Measurements from ENCODE around the gene SIGLEC14.

DNA sequence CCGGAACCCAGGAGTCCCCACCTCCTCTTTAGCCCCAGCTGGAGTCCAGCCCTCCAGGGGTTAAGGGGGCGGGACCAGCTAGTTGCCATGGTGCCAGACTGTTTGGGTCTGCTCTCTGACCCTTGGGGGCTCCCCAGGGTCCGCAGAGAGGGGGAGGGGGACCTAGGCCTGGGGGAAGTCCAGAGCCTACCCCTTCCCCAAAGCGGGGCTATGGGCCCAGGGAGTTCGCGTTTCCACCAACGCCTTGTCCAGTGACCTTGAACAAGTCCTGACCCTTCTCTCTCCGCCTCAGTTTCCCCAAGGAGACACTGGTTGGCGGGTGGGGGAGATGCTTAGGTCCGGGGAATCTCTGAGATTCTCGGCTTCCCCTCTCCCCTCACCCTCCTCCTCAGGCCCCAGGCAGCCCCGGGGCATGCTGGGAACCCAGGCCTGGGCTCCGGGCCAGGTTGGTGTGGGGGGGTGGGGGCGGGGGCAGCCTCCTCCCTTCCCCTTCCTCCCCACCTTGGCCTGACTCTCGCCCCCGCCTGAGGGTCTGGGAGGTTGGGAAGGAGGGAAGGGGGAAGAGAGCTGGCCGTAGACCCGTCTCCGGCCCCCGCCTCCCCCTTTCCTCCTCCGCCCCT, 43.9 kb upstream of the SIGLEC14 start:
- no peak for TF ChIP-seq POLR2A (IDR thresholded peaks at IDR 0.05)
- TF ChIP-seq, protein P1, sequence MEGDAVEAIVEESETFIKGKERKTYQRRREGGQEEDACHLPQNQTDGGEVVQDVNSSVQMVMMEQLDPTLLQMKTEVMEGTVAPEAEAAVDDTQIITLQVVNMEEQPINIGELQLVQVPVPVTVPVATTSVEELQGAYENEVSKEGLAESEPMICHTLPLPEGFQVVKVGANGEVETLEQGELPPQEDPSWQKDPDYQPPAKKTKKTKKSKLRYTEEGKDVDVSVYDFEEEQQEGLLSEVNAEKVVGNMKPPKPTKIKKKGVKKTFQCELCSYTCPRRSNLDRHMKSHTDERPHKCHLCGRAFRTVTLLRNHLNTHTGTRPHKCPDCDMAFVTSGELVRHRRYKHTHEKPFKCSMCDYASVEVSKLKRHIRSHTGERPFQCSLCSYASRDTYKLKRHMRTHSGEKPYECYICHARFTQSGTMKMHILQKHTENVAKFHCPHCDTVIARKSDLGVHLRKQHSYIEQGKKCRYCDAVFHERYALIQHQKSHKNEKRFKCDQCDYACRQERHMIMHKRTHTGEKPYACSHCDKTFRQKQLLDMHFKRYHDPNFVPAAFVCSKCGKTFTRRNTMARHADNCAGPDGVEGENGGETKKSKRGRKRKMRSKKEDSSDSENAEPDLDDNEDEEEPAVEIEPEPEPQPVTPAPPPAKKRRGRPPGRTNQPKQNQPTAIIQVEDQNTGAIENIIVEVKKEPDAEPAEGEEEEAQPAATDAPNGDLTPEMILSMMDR (IDR thresholded peaks at IDR 0.05) = no peak

Measured in adrenal gland (tissue), 5 donors.